K562 (cell line): ENCODE results near the gene DPH7. TPM values are rescaled to one million over a fixed set of nuclear protein-coding genes. Genes with fewer than 3 reads are reported as not detected.
A peak's percentile ranks its signal among the peaks of the same experiment; 100 is the strongest.

ENCODE experiments used
- E2F3 ChIP-seq: fragments of 250-450 bp; sonication (Bioruptor Pico); IDR thresholded peaks from 2 replicates; pipeline ENCODE4 v1.4.0; 2020; ENCODE audit warnings: mild to moderate bottlenecking
- MED1 ChIP-seq: sonication (generic); formaldehyde crosslinking; IDR thresholded peaks from 2 replicates; pipeline ENCODE4 v1.8.1; 2023; ENCODE audit warnings: missing genetic modification reagents, borderline replicate concordance
- MIER1 ChIP-seq: fragments of 450-650 bp; IDR thresholded peaks from 2 replicates; pipeline ENCODE4 v1.6.1; 2016; ENCODE audit warnings: antibody characterized with exemption, mild to moderate bottlenecking, low read depth
- NRF1 ChIP-seq, 2 experiments: fragments of 450-650 bp; IDR thresholded peaks in 1 of 2; conservative IDR thresholded peaks in 1 of 2; 2 replicates each; pipeline ENCODE4 v1.6.1; 2014; ENCODE audit warnings: mild to moderate bottlenecking in 2 of 2
- RB1 ChIP-seq: fragments of 450-650 bp; IDR thresholded peaks from 2 replicates; pipeline ENCODE4 v1.6.1; 2017; ENCODE audit warnings: low read depth, mild to moderate bottlenecking
- RBBP5 ChIP-seq: fragments of 200-600 bp; sonication (generic); IDR thresholded peaks from 2 replicates; pipeline ENCODE4 v1.6.1; 2012; ENCODE audit warnings: borderline replicate concordance, mild to moderate bottlenecking, low read length, control low read depth, inconsistent platforms; ENCODE audit not compliant: insufficient read depth, poor library complexity, severe bottlenecking
- SETDB1 ChIP-seq: IDR thresholded peaks from one replicate; pipeline ENCODE4 v1.6.1; 2012; ENCODE audit warnings: low read length, control low read depth, inconsistent platforms
- SMARCC2 ChIP-seq: fragments of 450-650 bp; IDR thresholded peaks from 2 replicates; pipeline ENCODE4 v1.6.1; 2017; ENCODE audit warnings: antibody characterized with exemption, moderate library complexity, mild to moderate bottlenecking, low read depth
- SRSF1 ChIP-seq: fragments of 200-400 bp; formaldehyde crosslinking; IDR thresholded peaks from 2 replicates; pipeline ENCODE4 v1.6.1; 2017; ENCODE audit warnings: mild to moderate bottlenecking, low read depth, low read length, moderate library complexity
- SRSF7 ChIP-seq: fragments of 200-400 bp; formaldehyde crosslinking; optimal IDR thresholded peaks from 2 replicates; pipeline ENCODE3; 2017; ENCODE audit warnings: mild to moderate bottlenecking, low read depth, low read length
- TAF15 ChIP-seq: fragments of 200-400 bp; formaldehyde crosslinking; IDR thresholded peaks from 2 replicates; pipeline ENCODE4 v1.6.1; 2017; ENCODE audit warnings: mild to moderate bottlenecking, low read depth, low read length, moderate library complexity
- TEAD2 ChIP-seq: fragments of 450-650 bp; IDR thresholded peaks from 2 replicates; pipeline ENCODE4 v1.6.1; 2016; ENCODE audit warnings: missing genetic modification characterization, control low read depth, missing compliant biosample characterization
- ZNF212 ChIP-seq: fragments of 450-650 bp; formaldehyde crosslinking; IDR thresholded peaks from 2 replicates; pipeline ENCODE4 v1.4.0; 2020; ENCODE audit warnings: mild to moderate bottlenecking
- ZNF282 ChIP-seq: sonication (generic); formaldehyde crosslinking; IDR thresholded peaks from 2 replicates; pipeline ENCODE4 v1.8.1; 2023; ENCODE audit warnings: missing genetic modification reagents
- ZNF3 ChIP-seq: fragments of 250-450 bp; sonication (Bioruptor Pico); IDR thresholded peaks from 2 replicates; pipeline ENCODE4 v1.5.0; 2021; ENCODE audit warnings: mild to moderate bottlenecking, moderate library complexity
- polyA plus RNA-seq, 8 experiments: library from polyadenylated mRNA; depleted of rRNA in 4 of 8; stranded (reverse) in 5 of 8; unstranded in 3 of 8; fragments of >200 nt; fragmentation: Nextera tagmentation in 2 of 8; fragmentation: Illumina TruSeq in 1 of 8; extraction: Ambion mirVana in 2 of 8; extraction: Trizol in 1 of 8; gene quantifications; 2 replicates each; pipeline versions ENCODE4 v1.2.1 to v1.2.3, GENCODE V29; 2011 to 2014; ENCODE audit warnings: inconsistent platforms in 1 of 8, missing spikeins in 1 of 8
- total RNA-seq, 7 experiments: library from RNA; depleted of rRNA in 6 of 7; stranded (reverse); fragments of >200 nt in 6 of 7; fragmentation: Illumina TruSeq in 2 of 7; extraction: Trizol in 2 of 7; gene quantifications; 2 replicates each; pipeline versions ENCODE4 v1.2.1 to v1.2.3, GENCODE V29; 2011 to 2021; ENCODE audit warnings: low replicate concordance in 1 of 7
- TF ChIP-seq, protein P1 (sequence below), 2 experiments: IDR thresholded peaks; 2 replicates each; pipeline ENCODE4 v1.6.1; 2012; ENCODE audit warnings: improper control_type of control experiment in 2 of 2, low read depth in 2 of 2, low read length in 2 of 2, borderline replicate concordance in 1 of 2
- TF ChIP-seq, protein P2 (sequence below), 2 experiments: fragments of 450-650 bp in 1 of 2; sonication (generic) in 1 of 2; formaldehyde crosslinking in 1 of 2; IDR thresholded peaks in 1 of 2; conservative IDR thresholded peaks in 1 of 2; 2 replicates each; pipeline versions ENCODE4 v1.6.1 to v1.8.1; 2016 to 2023; ENCODE audit warnings: mild to moderate bottlenecking in 2 of 2, moderate library complexity in 2 of 2, inconsistent platforms in 1 of 2, missing genetic modification reagents in 1 of 2
- TF ChIP-seq, protein P3 (sequence below): sonication (generic); formaldehyde crosslinking; IDR thresholded peaks from 2 replicates; pipeline ENCODE4 v1.9.0; 2022; ENCODE audit warnings: mild to moderate bottlenecking, missing genetic modification reagents
- TF ChIP-seq, protein P4 (sequence below): fragments of 250-450 bp; sonication (Bioruptor Pico); IDR thresholded peaks from 2 replicates; pipeline ENCODE4 v1.8.0; 2021; ENCODE audit warnings: moderate library complexity, mild to moderate bottlenecking, inconsistent platforms

The DPH7 gene
- total and polyA plus RNA-seq, 9 of the 15 experiments (the other 6 are each of a cell fraction or from before 2014, with no cell fraction given): 13.9 to 68.6 (median 41.3) TPM

DNA sequence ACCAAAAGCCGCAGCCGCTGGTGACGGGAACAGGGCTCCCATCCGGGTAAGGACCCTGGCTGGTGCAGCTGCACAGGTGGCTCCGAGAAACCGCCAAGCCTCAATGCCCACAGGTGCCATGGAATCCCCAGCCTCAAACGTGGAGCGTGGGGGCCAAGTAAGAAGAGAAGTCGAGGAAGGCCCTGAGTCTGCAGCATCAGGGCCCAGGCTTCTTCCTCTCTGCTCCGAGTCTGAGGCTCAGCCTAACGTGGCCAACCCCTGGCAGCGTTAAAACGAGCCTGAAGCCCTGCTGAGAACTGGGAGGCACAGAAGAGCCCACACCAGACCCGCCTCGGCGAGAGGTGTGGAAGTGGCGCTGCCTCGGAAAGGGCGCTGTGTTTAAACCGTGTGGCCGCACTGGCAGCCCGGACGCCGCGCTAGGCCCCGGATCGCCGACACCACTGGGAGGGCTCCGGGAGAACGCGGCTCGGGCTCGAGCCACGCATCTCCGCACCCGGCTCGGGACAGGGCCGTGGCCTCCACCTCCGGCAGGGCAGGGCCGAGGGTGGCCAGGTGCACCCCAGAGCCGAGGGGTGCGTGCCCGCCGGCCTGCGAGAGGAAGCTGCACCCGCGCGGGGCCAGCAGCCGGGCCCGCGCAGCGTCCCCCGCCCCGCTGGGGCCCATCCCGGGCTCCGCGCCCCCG lies 10.9 kb upstream of the DPH7 start (continued):
- TF ChIP-seq, protein P1, sequence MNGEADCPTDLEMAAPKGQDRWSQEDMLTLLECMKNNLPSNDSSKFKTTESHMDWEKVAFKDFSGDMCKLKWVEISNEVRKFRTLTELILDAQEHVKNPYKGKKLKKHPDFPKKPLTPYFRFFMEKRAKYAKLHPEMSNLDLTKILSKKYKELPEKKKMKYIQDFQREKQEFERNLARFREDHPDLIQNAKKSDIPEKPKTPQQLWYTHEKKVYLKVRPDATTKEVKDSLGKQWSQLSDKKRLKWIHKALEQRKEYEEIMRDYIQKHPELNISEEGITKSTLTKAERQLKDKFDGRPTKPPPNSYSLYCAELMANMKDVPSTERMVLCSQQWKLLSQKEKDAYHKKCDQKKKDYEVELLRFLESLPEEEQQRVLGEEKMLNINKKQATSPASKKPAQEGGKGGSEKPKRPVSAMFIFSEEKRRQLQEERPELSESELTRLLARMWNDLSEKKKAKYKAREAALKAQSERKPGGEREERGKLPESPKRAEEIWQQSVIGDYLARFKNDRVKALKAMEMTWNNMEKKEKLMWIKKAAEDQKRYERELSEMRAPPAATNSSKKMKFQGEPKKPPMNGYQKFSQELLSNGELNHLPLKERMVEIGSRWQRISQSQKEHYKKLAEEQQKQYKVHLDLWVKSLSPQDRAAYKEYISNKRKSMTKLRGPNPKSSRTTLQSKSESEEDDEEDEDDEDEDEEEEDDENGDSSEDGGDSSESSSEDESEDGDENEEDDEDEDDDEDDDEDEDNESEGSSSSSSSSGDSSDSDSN (IDR thresholded peaks at IDR 0.05; ENCODE audit: borderline replicate concordance in 1 of 2, low read depth in 2 of 2, low read length in 2 of 2): 0 out of 4 replicates have a peak, but pooled peaks of 1 of the 2 experiments have one; percentile 32
- TF ChIP-seq SRSF7 (no peak), RB1 (peak; percentile 38; the same call in 1 of the 2 replicates), SMARCC2 (no peak), MIER1 (no peak), NRF1 (conservative IDR thresholded peaks at IDR 0.05 in 1 of 2, IDR thresholded peaks at IDR 0.05 in 1 of 2) (peak in 1 of 2 experiments; percentile 17; a peak in 1 of 4 replicates), ZNF282 (CRISPR knock-in tag) (no peak), TEAD2 (no peak), SETDB1 (no peak), MED1 (CRISPR knock-in tag) (no peak), TAF15 (no peak), RBBP5 (peak; percentile 78), E2F3 (CRISPR knock-in tag) (no peak), SRSF1 (no peak), ZNF212 (CRISPR knock-in tag) (no peak), ZNF3 (CRISPR knock-in tag) (no peak)
- TF ChIP-seq, protein P2, sequence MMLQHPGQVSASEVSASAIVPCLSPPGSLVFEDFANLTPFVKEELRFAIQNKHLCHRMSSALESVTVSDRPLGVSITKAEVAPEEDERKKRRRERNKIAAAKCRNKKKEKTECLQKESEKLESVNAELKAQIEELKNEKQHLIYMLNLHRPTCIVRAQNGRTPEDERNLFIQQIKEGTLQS (IDR thresholded peaks at IDR 0.05): no peak
- TF ChIP-seq, protein P2 (CRISPR knock-in tag; conservative IDR thresholded peaks at IDR 0.05): no peak
- TF ChIP-seq, protein P3, sequence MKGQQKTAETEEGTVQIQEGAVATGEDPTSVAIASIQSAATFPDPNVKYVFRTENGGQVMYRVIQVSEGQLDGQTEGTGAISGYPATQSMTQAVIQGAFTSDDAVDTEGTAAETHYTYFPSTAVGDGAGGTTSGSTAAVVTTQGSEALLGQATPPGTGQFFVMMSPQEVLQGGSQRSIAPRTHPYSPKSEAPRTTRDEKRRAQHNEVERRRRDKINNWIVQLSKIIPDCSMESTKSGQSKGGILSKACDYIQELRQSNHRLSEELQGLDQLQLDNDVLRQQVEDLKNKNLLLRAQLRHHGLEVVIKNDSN: no peak
- TF ChIP-seq, protein P4, sequence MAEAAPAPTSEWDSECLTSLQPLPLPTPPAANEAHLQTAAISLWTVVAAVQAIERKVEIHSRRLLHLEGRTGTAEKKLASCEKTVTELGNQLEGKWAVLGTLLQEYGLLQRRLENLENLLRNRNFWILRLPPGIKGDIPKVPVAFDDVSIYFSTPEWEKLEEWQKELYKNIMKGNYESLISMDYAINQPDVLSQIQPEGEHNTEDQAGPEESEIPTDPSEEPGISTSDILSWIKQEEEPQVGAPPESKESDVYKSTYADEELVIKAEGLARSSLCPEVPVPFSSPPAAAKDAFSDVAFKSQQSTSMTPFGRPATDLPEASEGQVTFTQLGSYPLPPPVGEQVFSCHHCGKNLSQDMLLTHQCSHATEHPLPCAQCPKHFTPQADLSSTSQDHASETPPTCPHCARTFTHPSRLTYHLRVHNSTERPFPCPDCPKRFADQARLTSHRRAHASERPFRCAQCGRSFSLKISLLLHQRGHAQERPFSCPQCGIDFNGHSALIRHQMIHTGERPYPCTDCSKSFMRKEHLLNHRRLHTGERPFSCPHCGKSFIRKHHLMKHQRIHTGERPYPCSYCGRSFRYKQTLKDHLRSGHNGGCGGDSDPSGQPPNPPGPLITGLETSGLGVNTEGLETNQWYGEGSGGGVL (CRISPR knock-in tag): no peak
